HG03139 (cell line): Measurements from ENCODE around the gene TLR6.
A peak's percentile ranks its signal among the peaks of the same experiment; 100 is the strongest.
"Not testable (repeated sequence)": the region's sequence is repeated elsewhere in the genome, so short reads cannot be mapped to it uniquely, and the experiment has no call there.

Experiments used
- ATAC-seq: cut with Tn5 transposase; IDR thresholded peaks from one replicate; pipeline ENCODE4 v1.9.1; 2021; ENCODE audit not compliant: unreplicated experiment

TLR6 gene

DNA sequence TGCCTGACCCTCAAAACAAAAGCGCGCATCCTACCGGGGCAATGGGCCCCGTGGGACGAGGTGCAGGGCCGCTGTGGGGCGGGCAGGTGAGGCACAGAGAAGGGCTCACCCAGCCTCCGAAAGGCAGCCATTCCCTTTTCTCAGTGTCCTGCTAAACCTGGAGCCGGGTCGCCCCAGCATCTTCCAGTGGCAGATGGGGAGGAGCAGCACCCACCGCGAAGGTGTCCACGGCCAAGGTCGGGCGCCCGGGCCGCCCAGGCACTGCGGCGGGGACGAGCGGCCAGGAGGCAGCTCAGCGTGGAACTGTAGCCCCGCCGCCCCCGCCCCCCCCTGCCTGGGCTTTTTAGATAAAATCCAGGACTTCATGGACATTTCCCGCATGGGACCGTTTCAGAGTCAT, 32.9 kb downstream of the TLR6 start:
- ATAC-seq: no peak

- no peak for ATAC-seq
Measured at GRCh38 chr4:38822748-38823303, 33.8 kb downstream of the TLR6 start.

GRCh38 chr4:38821739-38822138, 34.9 kb downstream of the TLR6 start:
- ATAC-seq: no peak

- ATAC-seq: no peak
Measured at GRCh38 chr4:38820329-38821061, 36.1 kb downstream of the TLR6 start.

GRCh38 chr4:38819569-38819968, 37.0 kb downstream of the TLR6 start:
- ATAC-seq: no peak

DNA sequence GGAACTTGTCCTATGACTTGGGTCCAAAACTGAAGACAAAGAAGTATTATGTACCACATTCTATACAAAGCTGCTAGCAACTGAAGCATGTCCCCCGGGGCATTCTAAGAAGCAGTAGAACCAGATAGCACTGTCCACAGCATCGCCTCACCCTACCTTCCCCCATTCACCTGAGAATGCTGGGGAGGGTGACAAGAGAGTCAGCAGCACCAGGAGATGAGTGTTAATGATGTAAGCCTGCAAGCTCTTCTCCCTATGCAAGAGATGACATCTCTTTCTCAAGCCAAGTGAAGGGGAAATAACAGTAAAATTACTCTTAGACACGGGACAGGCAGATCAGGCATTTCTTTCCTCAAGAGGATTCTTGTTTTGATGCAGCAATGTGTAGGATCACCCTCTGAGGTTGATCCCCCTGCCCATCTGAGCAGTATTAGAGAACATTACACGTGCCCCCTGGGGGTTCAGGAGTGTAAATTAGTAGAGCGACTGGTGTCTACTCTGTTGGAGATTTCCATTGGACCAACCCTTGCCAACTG, 38.1 kb downstream of the TLR6 start:
- ATAC-seq: no peak

- no peak for ATAC-seq
Measured at GRCh38 chr4:38815885-38816782, 40.5 kb downstream of the TLR6 start.

DNA sequence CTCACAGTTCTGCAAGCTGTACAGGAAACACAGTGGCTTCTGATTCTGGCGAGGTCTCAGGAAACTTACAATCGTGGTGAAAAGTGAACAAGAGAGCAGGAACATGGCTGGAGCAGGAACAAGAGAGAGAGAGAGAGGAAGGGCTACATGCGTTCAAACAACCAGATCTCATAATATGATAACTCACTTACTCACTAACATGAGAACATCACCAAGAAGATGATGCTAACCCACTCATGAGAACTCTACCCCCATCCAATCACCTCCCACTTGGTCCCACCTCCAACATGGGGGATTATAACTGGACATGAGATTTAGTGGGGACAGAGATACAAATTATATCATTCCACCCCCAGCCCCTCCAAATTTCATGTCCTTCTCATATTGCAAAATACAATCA, 42.2 kb downstream of the TLR6 start:
- ATAC-seq: no peak

DNA sequence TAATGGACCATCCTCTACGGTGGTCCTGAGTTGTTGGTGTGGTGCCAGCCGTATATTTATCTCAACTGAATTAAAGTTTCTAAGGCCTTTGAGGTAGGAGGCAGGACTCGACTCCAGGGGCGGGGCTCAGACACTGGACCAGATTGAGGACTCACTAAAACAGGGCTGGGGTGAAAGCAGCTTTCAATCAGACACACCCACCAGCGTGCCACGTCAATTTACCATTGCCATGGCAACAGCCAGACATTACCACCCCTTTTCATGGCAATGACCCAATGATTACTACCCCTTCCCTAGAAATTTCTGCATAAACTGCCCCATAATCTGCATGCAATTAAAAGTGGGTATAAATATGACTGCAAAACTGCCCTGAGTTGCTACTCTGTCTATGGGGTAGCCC, 45.3 kb downstream of the TLR6 start:
- ATAC-seq: no peak

- ATAC-seq: not testable (repeated sequence)
Measured at GRCh38 chr4:38807462-38807861, 49.2 kb downstream of the TLR6 start.

DNA sequence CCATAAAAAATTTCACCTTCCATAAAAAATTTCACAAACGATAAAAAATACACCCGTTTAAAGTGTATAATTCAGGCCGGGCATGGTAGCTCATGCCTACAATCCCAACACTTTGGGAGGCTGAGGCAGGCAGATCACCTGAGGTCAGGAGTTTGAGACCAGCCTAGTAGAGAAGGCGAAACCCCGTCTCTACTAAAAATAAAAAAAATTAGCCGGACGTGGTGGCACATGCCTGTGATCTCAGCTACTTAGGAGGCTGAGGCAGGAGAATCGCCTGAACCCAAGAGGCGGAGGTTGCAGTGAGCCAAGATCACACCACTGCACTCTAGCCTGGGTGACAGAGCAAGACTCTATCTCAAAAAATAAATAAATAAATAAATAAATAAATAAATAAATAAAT, 50.4 kb downstream of the TLR6 start:
- ATAC-seq: not testable (repeated sequence)

DNA sequence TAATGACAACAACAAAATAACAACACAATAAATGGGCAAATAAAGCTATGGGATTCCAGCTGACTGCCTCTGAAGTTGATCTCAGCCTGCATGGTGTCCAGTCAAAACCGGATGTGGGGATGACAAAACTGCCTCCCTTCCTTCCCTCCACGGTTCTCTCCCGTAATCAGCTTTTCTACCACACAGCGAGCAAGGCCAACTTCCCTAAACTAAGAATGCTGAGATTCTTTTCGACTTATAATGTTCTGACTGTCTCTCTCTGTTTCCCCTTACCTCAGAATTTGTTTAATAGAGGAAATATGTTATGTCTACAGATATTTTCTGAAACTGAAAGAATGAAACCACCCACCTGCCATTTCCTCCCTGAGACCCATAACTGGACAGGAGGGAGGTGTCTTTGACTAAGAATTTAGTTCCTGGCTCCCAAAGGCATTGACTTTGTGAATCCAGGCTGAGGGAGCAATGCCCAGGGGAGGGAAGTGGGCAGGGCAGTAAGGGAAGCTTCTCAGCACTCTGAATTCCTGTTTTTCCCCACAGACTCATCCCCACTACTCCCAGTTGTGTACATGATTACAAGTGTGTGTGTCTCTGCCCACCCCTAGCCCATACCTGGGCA, 51.0 kb downstream of the TLR6 start:
- ATAC-seq: peak; percentile 73

DNA sequence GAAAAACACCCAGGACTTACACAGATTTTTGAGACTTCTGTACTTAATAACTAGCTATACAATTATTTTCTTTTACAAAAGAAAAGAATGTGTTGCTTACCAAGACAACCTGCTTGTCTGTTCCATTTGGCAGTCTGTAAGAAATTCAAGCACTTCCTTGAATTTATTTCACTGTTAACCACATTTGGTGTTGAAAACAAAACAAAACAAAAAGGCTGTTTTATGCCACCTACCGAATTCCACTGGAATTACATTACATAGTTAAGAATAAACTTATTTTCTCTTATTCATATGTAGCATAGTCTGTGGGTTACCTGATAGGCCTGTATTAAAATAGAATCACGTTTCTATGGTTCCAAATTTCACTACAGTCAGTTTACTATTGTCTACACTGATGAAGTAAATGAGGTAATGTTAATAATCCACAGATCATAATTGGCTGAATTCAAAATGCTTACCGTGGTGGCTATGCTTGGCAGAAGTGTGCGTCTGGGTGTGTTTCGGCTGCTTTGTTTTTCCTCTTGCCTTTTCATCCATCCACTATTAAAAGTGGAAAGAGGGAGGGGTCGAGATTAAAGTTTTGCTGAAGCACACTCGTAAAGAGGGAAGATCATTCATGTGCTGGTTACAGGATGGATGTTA, 51.8 kb downstream of the TLR6 start, which contains the start of gene TLR1:
TSS of gene TLR1 (minus strand) at position 138 of the 642 bp plus-strand sequence. CDS start 5,960 bp downstream, outside the sequence.
- no peak for ATAC-seq

- peak; percentile 38 for ATAC-seq
Measured at GRCh38 chr4:38803833-38804653, 52.6 kb downstream of the TLR6 start.

DNA sequence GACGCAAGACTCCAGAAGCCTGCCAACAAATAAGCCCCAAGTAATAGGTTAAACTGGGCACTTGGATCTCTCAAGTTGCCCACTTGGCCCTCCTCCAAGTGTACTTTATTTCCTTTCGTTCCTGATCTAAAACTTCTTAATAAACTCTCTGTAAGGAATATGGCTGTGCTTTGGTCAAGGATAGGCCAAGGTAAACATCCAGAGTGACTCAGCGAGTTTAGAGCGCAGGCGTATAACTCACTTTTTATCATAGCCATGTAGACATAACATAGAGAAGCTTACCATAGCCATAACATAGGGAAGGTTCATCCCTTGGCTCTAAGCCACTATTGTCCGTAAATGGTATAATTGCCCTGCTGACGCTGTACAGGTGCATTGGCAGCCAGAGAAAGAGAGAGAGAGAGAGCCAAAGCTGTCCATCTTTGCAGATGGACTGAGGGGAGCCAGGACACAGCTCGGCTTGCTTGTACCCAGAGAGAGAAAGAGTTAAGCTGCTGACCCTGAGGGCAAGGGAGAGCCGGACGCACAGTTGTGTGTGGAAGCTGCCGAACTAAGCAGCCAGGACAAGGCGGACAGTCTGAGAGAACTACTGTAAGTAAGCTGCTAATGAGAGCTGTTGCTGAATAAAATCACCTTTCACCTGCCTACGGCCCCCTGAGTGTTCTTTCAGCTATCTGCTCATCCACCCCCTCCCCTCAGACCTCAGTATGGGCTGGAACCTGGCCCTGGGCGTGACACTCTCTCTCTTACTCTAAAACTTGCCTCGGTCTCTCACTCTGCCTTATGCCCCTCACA, 53.9 kb downstream of the TLR6 start:
- ATAC-seq: no peak

DNA sequence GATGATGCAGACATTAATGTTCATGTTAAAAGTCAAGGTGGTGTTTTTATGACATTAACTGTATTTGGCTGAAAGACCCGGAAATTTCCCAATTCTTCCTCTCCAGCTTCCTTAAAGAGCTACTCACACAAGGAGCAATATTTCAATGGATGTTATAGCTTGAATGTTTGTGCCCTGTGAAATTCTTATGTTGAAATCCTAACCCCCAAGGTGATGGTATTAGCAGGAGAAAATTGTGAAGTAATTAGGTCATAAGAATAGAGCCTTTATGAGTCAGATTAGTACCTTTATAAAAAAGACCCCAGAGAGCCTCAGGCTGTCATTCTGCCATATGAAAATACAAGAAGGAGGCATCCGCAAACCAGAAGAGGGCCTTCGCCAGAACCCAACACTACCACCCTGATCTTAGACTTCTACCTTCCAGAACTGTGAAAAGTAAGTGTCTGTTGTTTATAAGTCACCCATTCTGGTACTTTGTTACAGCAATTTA, 55.6 kb downstream of the TLR6 start:
- ATAC-seq: no peak

DNA sequence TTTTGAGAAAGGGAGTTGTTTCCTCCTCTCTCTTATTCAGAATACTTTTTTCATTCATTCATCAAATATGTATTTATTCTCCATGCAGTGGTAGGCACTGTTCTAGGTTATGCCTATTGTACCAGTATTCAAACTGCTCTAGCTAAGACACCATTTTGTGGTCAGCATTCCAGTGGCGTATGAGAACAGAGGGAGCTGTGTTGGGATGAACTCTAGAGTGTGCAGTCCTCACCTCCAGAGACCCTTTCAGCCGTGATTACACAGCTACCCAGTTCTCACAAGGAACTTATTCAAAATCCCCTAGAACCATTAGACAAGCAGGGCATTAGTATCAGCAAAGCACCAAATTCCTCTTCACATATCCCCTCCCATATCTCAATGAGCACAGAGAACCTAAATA, 56.3 kb downstream of the TLR6 start:
- no peak for ATAC-seq

- ATAC-seq: no peak
Measured at GRCh38 chr4:38795087-38795486, 61.5 kb downstream of the TLR6 start.

- ATAC-seq: no peak
Measured at GRCh38 chr4:38794051-38794450, 62.6 kb downstream of the TLR6 start.
